OCI-LY3 (cell line): ENCODE data around the gene ZBTB44.

Source experiments
- H2AFZ ChIP-seq: fragments of 200-600, 300-600 bp; shearing (Covaris generic); 2 replicates; pipeline ENCODE4 v1.6.0; 2014; ENCODE audit warnings: antibody characterized with exemption, low read depth, low read length
- H3K27ac ChIP-seq: fragments of 200-600, 300-600 bp; sonication (generic); 2 replicates; pipeline ENCODE4 v1.5.1; 2014; ENCODE audit warnings: mild to moderate bottlenecking, low read length, moderate library complexity, mixed read lengths
- H3K27me3 ChIP-seq: fragments of 200-600, 300-600 bp; sonication (generic); 2 replicates; pipeline ENCODE4 v1.6.1; 2014; ENCODE audit warnings: low read depth, low read length, mixed read lengths
- H3K36me3 ChIP-seq: fragments of 200-600, 300-600 bp; sonication (generic); replicated peaks from 2 replicates; pipeline ENCODE3; 2014; ENCODE audit warnings: low read depth, low read length, mixed read lengths
- H3K4me1 ChIP-seq: fragments of 300-600, 200-600 bp; sonication (generic); 2 replicates; pipeline ENCODE4 v1.6.1; 2014; ENCODE audit warnings: low read length, mixed read lengths
- H3K4me2 ChIP-seq: fragments of 200-600, 300-600 bp; sonication (generic); 2 replicates; pipeline ENCODE4 v1.6.1; 2014; ENCODE audit warnings: low read length, mixed read lengths
- H3K4me3 ChIP-seq: fragments of 300-600, 200-600 bp; sonication (generic); 2 replicates; pipeline ENCODE4 v1.5.1; 2014; ENCODE audit warnings: antibody characterized with exemption, mild to moderate bottlenecking, low read length, moderate library complexity
- H3K79me2 ChIP-seq: fragments of 300-600, 200-600 bp; shearing (Covaris generic); 2 replicates; pipeline ENCODE4 v1.6.1; 2014; ENCODE audit warnings: mild to moderate bottlenecking, low read length, mixed read lengths
- H3K9ac ChIP-seq: fragments of 300-600, 200-600 bp; shearing (Covaris generic); 2 replicates; pipeline ENCODE4 v1.6.0; 2014; ENCODE audit warnings: mild to moderate bottlenecking, low read length, moderate library complexity
- H3K9me3 ChIP-seq: fragments of 200-600, 300-600 bp; shearing (Covaris generic); 2 replicates; pipeline ENCODE4 v1.6.1; 2014; ENCODE audit warnings: low read length, mixed read lengths; ENCODE audit not compliant: insufficient read depth
- H4K20me1 ChIP-seq: fragments of 200-600, 300-600 bp; sonication (generic); 2 replicates; pipeline ENCODE4 v1.6.1; 2016; ENCODE audit warnings: low read length, mixed read lengths; ENCODE audit not compliant: insufficient read depth
- CTCF ChIP-seq: fragments of 200-600, 300-600 bp; sonication (generic); IDR thresholded peaks from 2 replicates; pipeline ENCODE4 v1.5.1; 2014; ENCODE audit warnings: antibody characterized with exemption, low read length, low read depth
- EZH2phosphoT487 ChIP-seq: fragments of 200-600 bp; shearing (Covaris generic); IDR thresholded peaks from 2 replicates; pipeline ENCODE4 v1.6.1; 2018; ENCODE audit warnings: antibody characterized with exemption, mixed run types, low read depth

Gene ZBTB44

GRCh38 chr11:130190371-130190881 is 124.3 kb downstream of the ZBTB44 start:
- Histone ChIP-seq H3K4me2 (no peak overlapping the region), H3K79me2 (peaks cover 28% of the 10 kb centered on the region), H3K4me1 (peaks cover 5% of the 10 kb centered on the region), H3K27me3 (no peaks in the 10 kb centered on the region), H4K20me1 (peaks cover 29% of the 10 kb centered on the region), H3K36me3 (peaks cover 7% of the 10 kb centered on the region), H2AFZ (no peak overlapping the region), H3K9ac (no peak overlapping the region), H3K4me3 (no peak overlapping the region), H3K27ac (no peak overlapping the region), H3K9me3 (no peaks in the 10 kb centered on the region)
- no peak for TF ChIP-seq CTCF
- no peak for TF ChIP-seq EZH2phosphoT487

- Histone ChIP-seq H3K9ac (no peak overlapping the region), H3K9me3 (no peaks in the 10 kb centered on the region), H3K36me3 (peaks cover 5% of the 10 kb centered on the region), H3K4me2 (no peak overlapping the region), H4K20me1 (peaks cover 29% of the 10 kb centered on the region), H3K4me3 (no peak overlapping the region), H3K79me2 (peaks cover 31% of the 10 kb centered on the region), H3K4me1 (peaks cover 5% of the 10 kb centered on the region), H3K27ac (no peak overlapping the region), H3K27me3 (no peaks in the 10 kb centered on the region), H2AFZ (no peak overlapping the region)
- TF ChIP-seq EZH2phosphoT487 (no peak), CTCF (no peak)
Observed at GRCh38 chr11:130189492-130190210, 125.1 kb downstream of the ZBTB44 start.

- Histone ChIP-seq H3K36me3 (peaks cover 5% of the 10 kb centered on the region), H2AFZ (no peak overlapping the region), H3K4me2 (no peak overlapping the region), H3K79me2 (peaks cover 40% of the 10 kb centered on the region), H4K20me1 (peaks cover 29% of the 10 kb centered on the region), H3K9ac (no peak overlapping the region), H3K27ac (no peak overlapping the region), H3K4me3 (no peak overlapping the region), H3K27me3 (no peaks in the 10 kb centered on the region), H3K4me1 (peaks cover 5% of the 10 kb centered on the region), H3K9me3 (no peaks in the 10 kb centered on the region)
- TF ChIP-seq EZH2phosphoT487, result no peak
Observed at GRCh38 chr11:130188585-130189347, 126.0 kb downstream of the ZBTB44 start.

- peaks cover 29% of the 10 kb centered on the region for H4K20me1 ChIP-seq
- no peak overlapping the region for H2AFZ ChIP-seq
- peaks cover 5% of the 10 kb centered on the region for H3K36me3 ChIP-seq
- H3K27me3 ChIP-seq, result no peaks in the 10 kb centered on the region
- H3K4me1 ChIP-seq, result peaks cover 5% of the 10 kb centered on the region
- peaks cover 47% of the 10 kb centered on the region for H3K79me2 ChIP-seq
- H3K9me3 ChIP-seq, result no peaks in the 10 kb centered on the region
- no peak overlapping the region for H3K9ac ChIP-seq
- H3K4me2 ChIP-seq, result no peak overlapping the region
- TF ChIP-seq EZH2phosphoT487 (no peak), CTCF (no peak)
- H3K4me3 ChIP-seq, result no peak overlapping the region
- H3K27ac ChIP-seq, result no peak overlapping the region
Observed at GRCh38 chr11:130188047-130188446, 126.7 kb downstream of the ZBTB44 start.
